DND-41 (cell line): ENCODE measurements around the gene ALDH2.
"Not testable (repeated sequence)": the region's sequence is repeated elsewhere in the genome, so short reads cannot be mapped to it uniquely, and the experiment has no call there.

Experiments used
- ATAC-seq: fragments of 200-7000 bp; cut with Tn5 transposase; 3 replicates; pipeline ENCODE4 v1.9.1; 2021; ENCODE audit warnings: low read depth; ENCODE audit not compliant: insufficient read depth
- DNase-seq: peaks from one replicate; pipeline ENCODE4 v3.0.0-alpha.2; 2020
- H2AFZ ChIP-seq: 2 replicates; pipeline ENCODE4 v1.6.0; 2012; ENCODE audit warnings: low read depth, low read length
- H3K27ac ChIP-seq: 2 replicates; pipeline ENCODE4 v1.5.1; 2012; ENCODE audit warnings: low read length, inconsistent platforms
- H3K27me3 ChIP-seq: fragments of 200-600 bp; sonication (generic); 2 replicates; pipeline ENCODE4 v1.6.0; 2012; ENCODE audit warnings: low read length, mild to moderate bottlenecking, inconsistent platforms; ENCODE audit not compliant: insufficient read depth, poor library complexity
- H3K36me3 ChIP-seq: 2 replicates; pipeline ENCODE4 v1.5.1; 2012; ENCODE audit warnings: low read length, inconsistent platforms; ENCODE audit not compliant: insufficient read depth
- H3K4me1 ChIP-seq: 2 replicates; pipeline ENCODE4 v1.5.1; 2012; ENCODE audit warnings: mild to moderate bottlenecking, low read length; ENCODE audit not compliant: insufficient read depth
- H3K4me2 ChIP-seq: 2 replicates; pipeline ENCODE4 v1.6.0; 2012; ENCODE audit warnings: mild to moderate bottlenecking, moderate library complexity, low read length, inconsistent platforms; ENCODE audit not compliant: insufficient read depth
- H3K4me3 ChIP-seq, 2 experiments: fragments of 200-600 bp in 1 of 2; shearing (Covaris generic) in 1 of 2; 2 replicates each; pipeline ENCODE4 v1.5.1; 2012 to 2016; ENCODE audit warnings: inconsistent platforms in 2 of 2, low read length in 2 of 2, mild to moderate bottlenecking in 2 of 2, low read depth in 1 of 2, moderate library complexity in 1 of 2
- H3K79me2 ChIP-seq: 2 replicates; pipeline ENCODE4 v1.6.0; 2012; ENCODE audit warnings: low read length, inconsistent platforms; ENCODE audit not compliant: insufficient read depth
- H3K9ac ChIP-seq: 2 replicates; pipeline ENCODE4 v1.6.0; 2012; ENCODE audit warnings: low read depth, mild to moderate bottlenecking, inconsistent platforms, low read length, moderate library complexity
- H3K9me3 ChIP-seq: 2 replicates; pipeline ENCODE4 v1.5.1; 2012; ENCODE audit warnings: low read length, moderate library complexity, mild to moderate bottlenecking, inconsistent platforms; ENCODE audit not compliant: insufficient read depth, severe bottlenecking
- H4K20me1 ChIP-seq: 2 replicates; pipeline ENCODE4 v1.6.0; 2012; ENCODE audit warnings: low read length; ENCODE audit not compliant: insufficient read depth
- CTCF ChIP-seq: IDR thresholded peaks from 2 replicates; pipeline ENCODE4 v1.5.1; 2012; ENCODE audit warnings: borderline replicate concordance, low read length, moderate library complexity, mild to moderate bottlenecking; ENCODE audit not compliant: poor library complexity, severe bottlenecking; ENCODE audit errors: extremely low read depth
- EZH2 ChIP-seq: IDR thresholded peaks from 3 replicates; pipeline ENCODE4 v1.6.1; 2012; ENCODE audit warnings: borderline replicate concordance, low read depth, mild to moderate bottlenecking, moderate library complexity, low read length, inconsistent platforms; ENCODE audit not compliant: severe bottlenecking

Gene ALDH2

DNA sequence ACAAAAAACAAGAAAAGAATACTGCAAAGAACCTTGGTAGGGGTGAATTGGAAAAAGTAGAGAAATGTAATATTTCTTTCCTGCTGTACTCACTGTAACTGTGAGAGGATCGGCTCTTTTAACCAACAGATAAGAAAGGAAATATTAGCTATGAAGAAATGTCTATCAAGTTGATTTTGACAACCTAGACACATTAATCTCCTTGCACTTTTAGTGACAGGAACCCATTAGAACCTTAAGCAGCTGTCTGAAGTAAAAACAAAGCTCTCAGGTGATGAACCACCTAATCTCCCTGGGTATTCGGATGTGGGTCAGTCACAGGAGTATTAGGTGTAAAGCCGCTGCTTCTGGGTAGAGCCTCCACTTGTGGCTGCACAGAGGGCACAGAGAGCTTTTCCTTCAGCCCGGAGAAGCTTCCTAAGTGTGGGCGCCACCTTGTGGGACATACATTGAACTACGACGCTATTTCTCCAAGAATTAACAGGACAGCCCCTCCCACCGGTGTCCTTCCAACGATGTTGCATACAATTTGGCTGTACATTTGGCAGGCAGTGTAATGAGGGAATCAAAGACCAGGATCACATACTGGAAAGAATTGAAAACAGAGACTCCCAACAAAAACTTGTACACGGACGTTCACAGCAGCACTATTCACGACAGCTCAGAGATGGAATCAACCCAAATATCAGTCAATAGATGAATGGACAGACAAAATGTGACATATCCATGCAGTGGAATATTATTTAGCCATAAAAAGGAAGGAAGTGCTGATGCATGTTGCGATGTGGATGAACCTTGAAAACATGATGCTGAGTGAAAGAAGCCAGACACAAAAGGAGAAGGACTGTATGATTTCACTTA is 46.4 kb downstream of the ALDH2 start:
- H3K9me3 ChIP-seq, result no peaks in the 10 kb centered on the region
- ATAC-seq, result peak; percentile 99
- H3K4me1 ChIP-seq, result peaks cover 3% of the 10 kb centered on the region; the same call in 1 of the 2 replicates
- no peaks in the 10 kb centered on the region for H3K27me3 ChIP-seq
- H4K20me1 ChIP-seq, result no peaks in the 10 kb centered on the region
- DNase-seq, result peak; percentile 78
- H3K79me2 ChIP-seq, result no peaks in the 10 kb centered on the region
- H3K27ac ChIP-seq, result no peak overlapping the region
- H3K9ac ChIP-seq, result no peak overlapping the region
- no peaks in the 10 kb centered on the region for H3K36me3 ChIP-seq
- H2AFZ ChIP-seq, result peak overlapping the region; percentile 45; the same call in 1 of the 2 replicates
- H3K4me2 ChIP-seq, result no peak overlapping the region; the same call in 1 of the 2 replicates
- TF ChIP-seq CTCF, result peak; percentile 90
- no peak for TF ChIP-seq EZH2
- no peak overlapping the region for H3K4me3 ChIP-seq

DNA sequence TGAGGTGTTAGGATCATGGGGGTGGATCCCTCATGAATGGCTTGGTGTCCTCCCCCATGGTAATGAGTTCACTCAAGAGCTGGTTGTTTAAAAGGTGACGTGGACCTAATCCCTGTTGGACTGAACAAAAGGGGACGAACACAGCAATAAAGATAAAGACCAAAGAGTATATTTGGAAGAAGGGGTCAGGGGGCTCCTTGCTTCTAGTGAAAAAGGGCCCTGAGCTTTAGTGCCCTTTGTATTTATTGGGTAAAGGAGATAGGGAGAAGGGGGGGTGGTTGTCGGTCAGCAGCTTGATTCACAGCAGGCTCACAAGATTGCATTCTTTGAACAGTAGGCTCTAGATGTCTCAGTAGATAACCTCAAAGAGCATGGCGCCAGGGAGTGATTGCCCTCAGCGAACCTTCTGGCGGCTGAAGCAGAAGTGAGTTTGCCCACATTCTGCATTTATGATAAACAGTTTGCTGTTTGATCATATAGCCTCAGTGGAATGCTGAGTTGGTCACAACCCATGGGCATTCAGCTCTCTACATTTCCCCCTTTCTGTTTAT is 49.4 kb downstream of the ALDH2 start:
- H3K9ac ChIP-seq, result no peak overlapping the region
- no peaks in the 10 kb centered on the region for H3K27me3 ChIP-seq
- no peak overlapping the region for H3K27ac ChIP-seq
- ATAC-seq (no peak), DNase-seq (no peak)
- no peak for TF ChIP-seq CTCF
- TF ChIP-seq EZH2, result no peak
- H3K79me2 ChIP-seq, result no peaks in the 10 kb centered on the region
- H3K4me1 ChIP-seq, result peaks cover 3% of the 10 kb centered on the region; the same call in 1 of the 2 replicates
- no peak overlapping the region for H3K4me3 ChIP-seq
- H3K4me2 ChIP-seq, result no peak overlapping the region
- H3K36me3 ChIP-seq, result no peaks in the 10 kb centered on the region
- H3K9me3 ChIP-seq, result no peaks in the 10 kb centered on the region
- no peak overlapping the region for H2AFZ ChIP-seq
- no peaks in the 10 kb centered on the region for H4K20me1 ChIP-seq

DNA sequence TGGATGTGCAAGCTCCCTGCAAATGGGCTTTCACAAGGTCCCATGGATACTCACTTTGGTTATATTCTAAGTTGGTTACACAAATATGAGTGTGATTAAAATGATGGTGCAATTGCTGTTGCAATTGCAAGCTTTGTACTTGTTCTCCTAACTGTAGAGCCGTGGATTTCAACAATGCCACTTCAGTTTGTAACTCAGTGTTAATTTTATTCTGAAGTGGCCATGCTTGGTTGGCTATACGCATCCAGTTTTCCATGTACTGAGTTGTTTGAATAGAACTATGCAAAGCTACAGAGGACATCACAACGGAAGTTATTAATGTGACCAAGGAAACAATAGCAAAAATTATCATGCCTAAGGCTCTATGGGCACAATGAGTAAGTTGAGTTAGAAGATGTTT is 50.2 kb downstream of the ALDH2 start:
- H3K9ac ChIP-seq, DNase-seq, H3K79me2 ChIP-seq, H4K20me1 ChIP-seq, H2AFZ ChIP-seq, H3K9me3 ChIP-seq, H3K36me3 ChIP-seq, H3K4me2 ChIP-seq, H3K4me1 ChIP-seq, H3K4me3 ChIP-seq, H3K27me3 ChIP-seq, ATAC-seq, H3K27ac ChIP-seq: not testable (repeated sequence)

- H4K20me1 ChIP-seq, result no peaks in the 10 kb centered on the region
- H3K27ac ChIP-seq, result no peak overlapping the region
- no peaks in the 10 kb centered on the region for H3K79me2 ChIP-seq
- H3K4me3 ChIP-seq, result no peak overlapping the region
- ATAC-seq (no peak), DNase-seq (no peak)
- peaks cover 2% of the 10 kb centered on the region; the same call in 1 of the 2 replicates for H3K4me1 ChIP-seq
- H3K4me2 ChIP-seq, result no peak overlapping the region
- H3K27me3 ChIP-seq, result no peaks in the 10 kb centered on the region
- no peaks in the 10 kb centered on the region for H3K9me3 ChIP-seq
- H3K36me3 ChIP-seq, result no peaks in the 10 kb centered on the region
- no peak overlapping the region for H3K9ac ChIP-seq
- no peak overlapping the region for H2AFZ ChIP-seq
- TF ChIP-seq EZH2, result no peak
- TF ChIP-seq CTCF, result no peak
These were observed 51.6 kb downstream of the ALDH2 start for GRCh38 chr12:111818340-111818739.
